Keratinocyte (primary cell): Measurements from ENCODE around the gene CLRN3. TPM values are rescaled to one million over a fixed set of nuclear protein-coding genes. Genes with fewer than 3 reads are reported as not detected.

Experiments used
- DNase-seq: peaks from one replicate; pipeline ENCODE4 v3.0.0-alpha.2; 2011; ENCODE audit warnings: low read depth, missing footprints, low spot score
- FAIRE-seq: peaks from 2 replicates; lab custom pipeline; 2011; peaks lifted over from hg19 to GRCh38; lab: Jason Lieb, UNC
- H2AFZ ChIP-seq: 2 replicates; pipeline ENCODE4 v1.6.0; 2012; ENCODE audit warnings: low read length, control low read depth, inconsistent platforms; ENCODE audit not compliant: control insufficient read depth
- H3K27ac ChIP-seq: 2 replicates; pipeline ENCODE4 v1.5.1; 2011; ENCODE audit warnings: low read length; ENCODE audit not compliant: control insufficient read depth, insufficient read depth
- H3K27me3 ChIP-seq: 3 replicates; pipeline ENCODE4 v1.6.0; 2011; ENCODE audit warnings: low read length; ENCODE audit not compliant: control insufficient read depth, insufficient read depth; ENCODE audit errors: extremely low read depth
- H3K36me3 ChIP-seq, 2 experiments: 2 replicates in 1 of 2; 3 replicates in 1 of 2; pipeline ENCODE4 v1.5.1; 2011; ENCODE audit warnings: low read length in 2 of 2, mild to moderate bottlenecking in 1 of 2; ENCODE audit not compliant: control insufficient read depth in 2 of 2, insufficient read depth in 2 of 2; ENCODE audit errors: extremely low read depth in 1 of 2
- H3K4me1 ChIP-seq: 3 replicates; pipeline ENCODE4 v1.5.1; 2011; ENCODE audit warnings: low read length; ENCODE audit not compliant: control insufficient read depth, insufficient read depth; ENCODE audit errors: extremely low read depth
- H3K4me2 ChIP-seq: 3 replicates; pipeline ENCODE4 v1.6.0; 2011; ENCODE audit warnings: low read depth, low read length; ENCODE audit not compliant: control insufficient read depth, insufficient read depth; ENCODE audit errors: extremely low read depth
- H3K4me3 ChIP-seq, 3 experiments: fragments of 200-600 bp in 1 of 3; sonication (generic) in 1 of 3; 2 replicates in 2 of 3; 3 replicates in 1 of 3; pipeline ENCODE4 v1.5.1; 2011 to 2016; ENCODE audit warnings: low read length in 3 of 3, mild to moderate bottlenecking in 3 of 3, control low read depth in 2 of 3, inconsistent platforms in 1 of 3, low read depth in 1 of 3, mixed read lengths in 1 of 3, mixed run types in 1 of 3, moderate library complexity in 1 of 3; ENCODE audit not compliant: control insufficient read depth in 2 of 3, insufficient read depth in 2 of 3; ENCODE audit errors: extremely low read depth in 1 of 3
- H3K79me2 ChIP-seq: 2 replicates; pipeline ENCODE4 v1.6.0; 2012; ENCODE audit warnings: low read length; ENCODE audit not compliant: control insufficient read depth, insufficient read depth
- H3K9ac ChIP-seq: 3 replicates; pipeline ENCODE4 v1.6.0; 2011; ENCODE audit warnings: low read length; ENCODE audit not compliant: control insufficient read depth, insufficient read depth; ENCODE audit errors: extremely low read depth
- H3K9me1 ChIP-seq: 3 replicates; pipeline ENCODE4 v1.6.0; 2011; ENCODE audit warnings: low read length; ENCODE audit not compliant: control insufficient read depth, insufficient read depth; ENCODE audit errors: extremely low read depth
- H3K9me3 ChIP-seq: 2 replicates; pipeline ENCODE4 v1.5.1; 2012; ENCODE audit warnings: low read depth, low read length; ENCODE audit not compliant: control insufficient read depth
- H4K20me1 ChIP-seq: 3 replicates; pipeline ENCODE4 v1.6.0; 2011; ENCODE audit warnings: low read length; ENCODE audit not compliant: control insufficient read depth, insufficient read depth; ENCODE audit errors: extremely low read depth
- CTCF ChIP-seq, 3 experiments: IDR thresholded peaks in 1 of 3; conservative IDR thresholded peaks in 1 of 3; optimal IDR thresholded peaks in 1 of 3; 2 replicates in 2 of 3; 3 replicates in 1 of 3; pipeline versions ENCODE3 to v1.5.1; 2011; ENCODE audit warnings: low read length in 3 of 3, mild to moderate bottlenecking in 3 of 3, moderate library complexity in 2 of 3, control low read depth in 1 of 3, inconsistent platforms in 1 of 3; ENCODE audit not compliant: insufficient read depth in 2 of 3; ENCODE audit errors: extremely low read depth in 1 of 3
- EZH2 ChIP-seq: IDR thresholded peaks from one replicate; pipeline ENCODE4 v1.6.1; 2012; ENCODE audit warnings: inconsistent platforms, mild to moderate bottlenecking, low read length, moderate library complexity
- dilution Hi-C: fragments of 300-500 bp; cut with MboI; formaldehyde crosslinking; loops from one replicate; pipeline ENCODE4 v1.7.0; 2020; ENCODE audit warnings: low sequenced_read_pairs; ENCODE audit not compliant: extremely low pct_ligation_motif_present
- polyA plus RNA-seq, 5 experiments: library from polyadenylated mRNA; depleted of rRNA in 3 of 5; stranded (reverse) in 3 of 5; stranded (forward) in 1 of 5; unstranded in 1 of 5; fragments of >200 nt; gene quantifications; 1 replicate in 1 of 5; 2 replicates in 3 of 5; 3 replicates in 1 of 5; pipeline versions ENCODE4 v1.2.1 to v1.2.3, GENCODE V29; 2011 to 2012; ENCODE audit warnings: missing spikeins in 2 of 5, low read depth in 1 of 5, low replicate concordance in 1 of 5

Gene CLRN3
- polyA plus RNA-seq, 1 donor (not counting 4 experiments of a cell fraction or from before 2014, with no cell fraction given), result not detected

DNA sequence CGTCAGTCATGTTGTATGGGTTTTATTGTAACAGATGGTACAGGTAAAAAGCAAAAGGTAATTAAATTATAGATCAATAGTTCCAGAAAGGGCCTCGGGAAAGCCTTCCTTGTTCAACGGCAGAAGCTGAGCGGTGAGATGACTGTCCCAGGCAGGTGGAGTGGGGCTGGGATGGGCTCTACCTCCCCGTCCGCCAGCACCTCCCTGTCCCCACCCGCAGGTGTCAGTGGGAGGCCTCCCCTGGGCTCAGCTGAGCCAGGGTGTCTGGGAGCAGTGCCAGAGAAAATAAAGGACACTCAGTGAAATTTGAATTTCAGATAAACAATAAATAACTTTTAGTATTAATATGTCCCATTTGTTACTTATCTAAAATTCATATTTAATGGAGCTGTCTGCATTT, 58.9 kb downstream of the CLRN3 start:
- Histone ChIP-seq H3K9ac (no peak overlapping the region), H3K36me3 (no peaks in the 10 kb centered on the region), H3K4me2 (no peak overlapping the region), H3K27ac (no peak overlapping the region), H3K4me3 (no peak overlapping the region), H3K9me1 (no peaks in the 10 kb centered on the region), H2AFZ (no peak overlapping the region), H4K20me1 (peaks cover 2% of the 10 kb centered on the region), H3K9me3 (no peaks in the 10 kb centered on the region), H3K27me3 (peaks cover 4% of the 10 kb centered on the region), H3K4me1 (no peaks in the 10 kb centered on the region), H3K79me2 (no peaks in the 10 kb centered on the region)
- no peak for FAIRE-seq
- no peak for DNase-seq
- TF ChIP-seq CTCF (optimal IDR thresholded peaks at IDR 0.05 in 1 of 3, IDR thresholded peaks at IDR 0.05 in 1 of 3, conservative IDR thresholded peaks at IDR 0.05 in 1 of 3; ENCODE audit: extremely low read depth in 1 of 3, insufficient read depth in 2 of 3, low read length in 3 of 3) (no peak), EZH2 (no peak)
- dilution Hi-C loops, result no loop called here

DNA sequence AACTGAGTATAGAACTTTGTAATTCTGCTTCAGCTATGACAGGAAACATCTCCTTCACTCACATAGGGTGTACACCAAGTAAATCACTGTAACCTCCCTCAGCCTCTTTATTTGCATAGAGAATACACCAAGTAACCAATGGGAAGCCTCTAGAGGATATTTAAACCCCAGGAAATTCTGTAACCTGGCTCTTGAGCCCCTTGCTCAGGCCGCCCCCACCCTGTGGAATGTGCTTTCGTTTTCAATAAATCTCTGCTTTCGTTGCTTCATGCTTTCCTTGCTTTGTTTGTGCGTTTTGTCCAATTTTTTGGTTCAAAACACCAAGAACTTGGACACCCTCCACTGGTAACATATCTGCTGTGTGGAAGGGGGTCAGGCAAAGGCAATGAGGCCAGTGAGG, 60.2 kb downstream of the CLRN3 start:
- Histone ChIP-seq H3K4me2 (no peak overlapping the region), H3K9me1 (no peaks in the 10 kb centered on the region), H3K79me2 (no peaks in the 10 kb centered on the region), H3K9me3 (no peaks in the 10 kb centered on the region), H3K27ac (no peak overlapping the region), H3K9ac (no peak overlapping the region), H3K4me1 (no peaks in the 10 kb centered on the region), H2AFZ (no peak overlapping the region), H3K27me3 (peaks cover 4% of the 10 kb centered on the region), H3K36me3 (no peaks in the 10 kb centered on the region), H3K4me3 (no peak overlapping the region), H4K20me1 (peaks cover 2% of the 10 kb centered on the region)
- dilution Hi-C loops, result no loop called here
- DNase-seq (no peak), FAIRE-seq (no peak)
- TF ChIP-seq CTCF (optimal IDR thresholded peaks at IDR 0.05 in 1 of 3, IDR thresholded peaks at IDR 0.05 in 1 of 3, conservative IDR thresholded peaks at IDR 0.05 in 1 of 3; ENCODE audit: extremely low read depth in 1 of 3, insufficient read depth in 2 of 3, low read length in 3 of 3) (no peak), EZH2 (no peak)
